Neural crest cell (in vitro differentiated cells): ENCODE data around the gene CXCL3. TPM values are rescaled to one million over a fixed set of nuclear protein-coding genes. Genes with fewer than 3 reads are reported as not detected.
A peak's percentile ranks its signal among the peaks of the same experiment; 100 is the strongest.

Source experiments
- DNase-seq: peaks from one replicate; pipeline ENCODE4 v3.0.0; 2021; ENCODE audit warnings: low read depth, mixed read lengths, low spot score
- H3K27ac Mint-ChIP-seq: one replicate; pipeline ENCODE4 v1.8.0; 2021; ENCODE audit warnings: mild to moderate bottlenecking, mixed read lengths; ENCODE audit not compliant: unreplicated experiment
- H3K27me3 Mint-ChIP-seq: 2 replicates; pipeline ENCODE4 v1.8.0; 2021; ENCODE audit warnings: low read depth, mild to moderate bottlenecking, mixed read lengths
- H3K36me3 Mint-ChIP-seq: 2 replicates; pipeline ENCODE4 v1.8.0; 2021; ENCODE audit warnings: low read depth, mild to moderate bottlenecking, mixed read lengths
- H3K4me1 Mint-ChIP-seq: 2 replicates; pipeline ENCODE4 v1.8.0; 2021; ENCODE audit warnings: mixed read lengths
- H3K4me3 Mint-ChIP-seq: one replicate; pipeline ENCODE4 v1.8.0; 2021; ENCODE audit warnings: mild to moderate bottlenecking, mixed read lengths
- H3K9me3 Mint-ChIP-seq: 2 replicates; pipeline ENCODE4 v1.8.0; 2021; ENCODE audit warnings: mixed read lengths
- total RNA-seq: library from RNA; stranded (reverse); gene quantifications from 2 replicates; pipeline ENCODE4 v1.2.1, GENCODE V29; 2021
- TF ChIP-seq, protein P1 (sequence below): fragments of 200-600 bp; sonication (generic); conservative IDR thresholded peaks from 2 replicates; pipeline ENCODE4 v1.5.0; 2021; ENCODE audit warnings: antibody characterized with exemption, mild to moderate bottlenecking

The CXCL3 gene
- total RNA-seq, 1 donor from 2014 or later = 0.63 TPM

DNA sequence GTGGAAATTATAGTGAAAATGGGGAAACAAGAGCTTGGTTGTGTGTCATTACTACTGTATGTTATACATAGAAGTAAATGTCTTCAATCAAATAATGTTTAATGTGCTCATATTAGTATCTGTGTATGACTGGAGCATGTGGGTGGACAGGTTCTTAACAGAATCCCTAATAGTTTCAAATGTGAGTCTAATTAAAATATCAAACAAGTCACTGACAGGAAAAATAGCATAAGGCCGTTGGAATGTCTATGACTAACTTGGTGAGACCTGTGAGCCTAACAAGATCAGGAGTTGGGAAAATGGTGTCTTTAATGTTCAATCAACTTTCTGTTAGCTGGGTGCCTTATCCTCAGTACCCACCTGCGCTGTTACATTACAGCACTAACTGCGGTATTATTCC is 6.2 kb upstream of the CXCL3 start:
- DNase-seq = no peak
- Mint-ChIP-seq H3K27ac (no peak overlapping the region), H3K4me1 (peaks cover under 1% of the 10 kb centered on the region), H3K9me3 (peaks cover 8% of the 10 kb centered on the region), H3K36me3 (peaks cover 4% of the 10 kb centered on the region), H3K4me3 (no peak overlapping the region), H3K27me3 (peaks cover 39% of the 10 kb centered on the region)
- TF ChIP-seq, protein P1, sequence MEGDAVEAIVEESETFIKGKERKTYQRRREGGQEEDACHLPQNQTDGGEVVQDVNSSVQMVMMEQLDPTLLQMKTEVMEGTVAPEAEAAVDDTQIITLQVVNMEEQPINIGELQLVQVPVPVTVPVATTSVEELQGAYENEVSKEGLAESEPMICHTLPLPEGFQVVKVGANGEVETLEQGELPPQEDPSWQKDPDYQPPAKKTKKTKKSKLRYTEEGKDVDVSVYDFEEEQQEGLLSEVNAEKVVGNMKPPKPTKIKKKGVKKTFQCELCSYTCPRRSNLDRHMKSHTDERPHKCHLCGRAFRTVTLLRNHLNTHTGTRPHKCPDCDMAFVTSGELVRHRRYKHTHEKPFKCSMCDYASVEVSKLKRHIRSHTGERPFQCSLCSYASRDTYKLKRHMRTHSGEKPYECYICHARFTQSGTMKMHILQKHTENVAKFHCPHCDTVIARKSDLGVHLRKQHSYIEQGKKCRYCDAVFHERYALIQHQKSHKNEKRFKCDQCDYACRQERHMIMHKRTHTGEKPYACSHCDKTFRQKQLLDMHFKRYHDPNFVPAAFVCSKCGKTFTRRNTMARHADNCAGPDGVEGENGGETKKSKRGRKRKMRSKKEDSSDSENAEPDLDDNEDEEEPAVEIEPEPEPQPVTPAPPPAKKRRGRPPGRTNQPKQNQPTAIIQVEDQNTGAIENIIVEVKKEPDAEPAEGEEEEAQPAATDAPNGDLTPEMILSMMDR = no peak

DNA sequence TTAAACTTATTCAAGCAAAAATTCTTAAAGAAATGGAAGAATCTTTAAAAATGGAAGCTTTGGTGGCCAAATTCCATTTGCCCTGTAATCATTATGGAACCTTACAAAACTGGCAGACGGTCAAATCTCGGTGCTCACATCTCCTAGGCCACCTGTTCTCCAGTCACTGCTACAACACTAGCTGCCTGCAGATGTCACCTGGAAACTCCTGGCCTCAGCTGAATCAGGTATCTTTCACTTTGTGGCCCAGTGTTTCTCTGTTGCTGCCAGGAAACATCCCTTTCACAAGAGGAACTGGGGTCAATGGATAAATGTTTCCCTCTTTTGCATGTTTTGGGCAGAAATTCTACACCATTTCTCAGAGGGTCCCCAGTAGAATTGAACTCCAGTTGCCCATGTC is 4.2 kb upstream of the CXCL3 start:
- H3K27me3 Mint-ChIP-seq = peaks cover 48% of the 10 kb centered on the region
- no peak for DNase-seq
- no peak overlapping the region for H3K27ac Mint-ChIP-seq
- TF ChIP-seq, protein P1 = no peak
- no peak overlapping the region for H3K4me3 Mint-ChIP-seq
- peaks cover 13% of the 10 kb centered on the region for H3K4me1 Mint-ChIP-seq
- no peaks in the 10 kb centered on the region for H3K36me3 Mint-ChIP-seq
- H3K9me3 Mint-ChIP-seq = no peaks in the 10 kb centered on the region

DNA sequence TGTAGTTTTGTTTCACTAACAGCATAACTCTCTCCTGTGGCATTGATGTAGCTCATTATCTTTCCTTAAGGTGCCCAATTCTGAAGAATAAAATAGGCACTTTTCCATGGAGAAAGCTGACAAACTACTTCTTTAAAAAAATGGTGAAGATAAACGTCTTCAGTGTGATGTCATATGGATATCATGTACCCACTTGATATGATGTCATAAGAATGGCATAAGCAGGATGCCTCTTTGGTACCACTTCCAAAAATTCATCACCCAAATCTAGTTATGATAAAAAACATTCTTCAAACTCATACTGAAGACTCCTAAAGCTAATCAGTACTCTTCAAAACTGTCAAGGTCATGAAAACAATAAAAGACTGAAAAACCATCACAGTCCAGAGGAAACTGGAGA is 2.9 kb upstream of the CXCL3 start:
- no peaks in the 10 kb centered on the region for H3K36me3 Mint-ChIP-seq
- H3K27ac Mint-ChIP-seq = no peak overlapping the region
- no peak for DNase-seq
- no peaks in the 10 kb centered on the region for H3K9me3 Mint-ChIP-seq
- peaks cover 16% of the 10 kb centered on the region for H3K4me1 Mint-ChIP-seq
- no peak overlapping the region for H3K4me3 Mint-ChIP-seq
- peaks cover 55% of the 10 kb centered on the region for H3K27me3 Mint-ChIP-seq
- TF ChIP-seq, protein P1 = no peak

DNA sequence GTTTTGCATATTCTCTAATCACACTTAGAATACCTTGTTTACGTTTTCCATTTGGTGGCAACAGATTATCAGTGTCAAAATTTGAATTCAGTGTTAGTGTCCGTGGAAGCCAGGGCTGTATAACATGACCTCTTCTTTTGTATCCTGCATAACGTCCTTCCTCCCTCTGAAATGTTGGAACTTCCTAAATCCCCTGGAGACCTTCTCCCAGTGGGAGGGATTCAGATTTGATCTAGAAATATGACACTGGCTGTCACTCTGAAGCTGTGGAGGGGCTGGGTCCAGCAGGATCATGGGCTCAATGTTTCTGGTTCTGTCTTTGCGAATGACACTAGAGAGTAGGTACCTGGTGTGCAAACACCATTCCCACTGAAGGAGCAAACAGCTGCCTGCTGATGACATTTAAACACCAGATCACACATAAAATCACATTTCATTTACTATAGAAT is 850 bp upstream of the CXCL3 start:
- Mint-ChIP-seq H3K27me3 (peaks cover 56% of the 10 kb centered on the region), H3K9me3 (no peaks in the 10 kb centered on the region), H3K27ac (no peak overlapping the region), H3K4me3 (peak overlapping the region; percentile 86), H3K4me1 (peaks cover 16% of the 10 kb centered on the region), H3K36me3 (no peaks in the 10 kb centered on the region)
- DNase-seq = no peak
- TF ChIP-seq, protein P1 = no peak

DNA sequence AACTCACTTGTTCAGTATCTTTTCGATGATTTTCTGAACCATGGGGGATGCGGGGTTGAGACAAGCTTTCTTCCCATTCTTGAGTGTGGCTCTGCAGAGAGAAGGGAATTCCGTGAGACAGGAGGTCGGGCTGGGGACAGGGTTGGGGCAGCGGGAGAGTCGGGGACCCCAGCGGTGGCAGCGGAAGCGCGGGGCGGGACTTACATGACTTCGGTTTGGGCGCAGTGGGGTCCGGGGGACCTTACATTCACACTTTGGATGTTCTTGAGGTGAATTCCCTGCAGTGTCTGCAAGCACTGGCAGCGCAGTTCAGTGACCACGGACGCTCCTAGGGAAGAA is 434 bp downstream of the CXCL3 start:
- TF ChIP-seq, protein P1 = no peak
- Mint-ChIP-seq H3K36me3 (no peaks in the 10 kb centered on the region), H3K4me3 (peak overlapping the region; percentile 91), H3K27me3 (peaks cover 52% of the 10 kb centered on the region), H3K27ac (peak overlapping the region; percentile 66), H3K4me1 (peaks cover 16% of the 10 kb centered on the region), H3K9me3 (no peaks in the 10 kb centered on the region)
- peak; percentile 18 for DNase-seq
